GDM1 (cell line): Measurements from ENCODE around the gene NUTF2.
"Not testable (repeated sequence)": the region's sequence is repeated elsewhere in the genome, so short reads cannot be mapped to it uniquely, and the experiment has no call there.

Experiments
- DNase-seq: peaks from one replicate; lab custom pipeline; 2025; lab: John Stamatoyannopoulos, UW

Gene NUTF2

GRCh38 chr16:67846320-67847063 is at the start of gene NUTF2:
TSS of gene NUTF2 (plus strand) at chr16:67846933. CDS start at chr16:67865131, 18,198 bp downstream.
- DNase-seq, result peak; percentile 84

- no peak for DNase-seq
These were observed 46.3 kb upstream of the NUTF2 start for GRCh38 chr16:67800338-67800926.

DNA sequence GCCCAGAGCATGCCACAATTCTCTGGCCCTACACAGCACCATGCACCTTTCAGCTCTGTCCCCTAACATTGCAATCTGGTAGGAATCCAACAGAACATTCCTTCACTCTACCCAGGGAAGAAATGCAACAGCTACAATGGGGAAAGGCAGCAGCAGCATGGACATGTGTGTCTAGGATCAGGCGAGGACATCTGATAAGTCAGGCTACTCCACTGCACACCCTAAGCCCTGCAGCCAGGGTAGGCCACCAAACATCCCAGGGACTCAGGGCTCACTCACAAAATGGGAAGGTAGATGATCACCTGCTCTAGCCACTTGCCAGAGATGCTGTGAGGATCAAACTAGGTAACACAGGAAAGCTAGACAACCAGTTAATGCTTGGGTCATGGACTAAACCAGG is 45.5 kb upstream of the NUTF2 start:
- DNase-seq, result no peak

DNA sequence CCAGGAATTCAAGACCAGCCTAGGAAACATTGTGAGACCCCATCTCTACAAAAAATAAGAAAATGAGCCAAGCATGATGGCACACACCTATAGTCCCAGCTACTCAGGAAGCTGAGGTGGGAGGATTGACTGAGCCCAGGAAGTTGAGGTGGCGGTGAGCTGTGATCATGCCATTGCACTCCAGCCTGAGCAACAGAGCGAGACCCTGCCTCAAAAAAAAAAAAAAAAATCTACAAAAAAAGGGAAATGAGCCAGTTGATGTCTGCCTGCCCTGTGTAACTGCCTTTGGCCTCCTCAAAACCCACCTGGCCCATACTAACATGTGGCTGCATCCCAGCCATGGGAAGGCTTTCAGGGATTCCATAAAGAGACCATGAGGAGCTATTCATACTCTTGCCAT is 44.9 kb upstream of the NUTF2 start:
- DNase-seq, result no peak

GRCh38 chr16:67803894-67804293 is 42.8 kb upstream of the NUTF2 start:
- no peak for DNase-seq

GRCh38 chr16:67804853-67805542 is 41.7 kb upstream of the NUTF2 start:
- no peak for DNase-seq

DNA sequence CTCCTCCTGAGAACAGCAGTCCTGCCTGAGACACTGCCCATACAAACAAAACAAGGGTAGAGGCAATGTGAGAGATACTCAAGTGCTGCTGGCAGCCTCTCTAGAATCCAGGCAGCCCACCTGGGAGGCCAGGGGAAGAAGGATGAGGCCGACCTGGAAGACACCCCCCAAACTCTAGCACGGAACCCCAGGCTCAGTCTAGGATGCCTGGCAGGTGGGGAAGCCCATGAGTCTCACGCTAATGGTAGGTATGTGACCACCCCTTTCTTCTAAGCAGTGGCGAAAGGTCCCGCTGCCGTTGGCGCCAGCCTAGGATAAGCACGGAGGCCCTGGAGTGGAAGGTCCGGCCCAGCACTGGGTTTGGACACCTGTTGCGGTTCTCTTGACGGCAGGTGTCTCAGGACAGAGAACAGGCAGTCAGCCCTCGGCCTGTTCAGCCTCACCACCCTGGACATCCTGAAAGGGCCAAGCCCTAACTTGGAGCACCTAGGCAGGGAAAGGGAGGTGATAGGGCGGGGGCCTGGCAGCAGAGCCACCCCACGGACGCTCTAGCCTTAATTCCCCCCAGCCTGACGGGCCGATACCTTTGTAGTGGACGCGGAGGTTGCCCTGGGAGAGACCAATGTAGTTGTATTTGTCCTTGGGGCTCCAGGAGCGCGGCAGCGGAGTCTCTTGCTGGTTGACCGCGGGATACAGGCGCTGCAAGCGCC is 40.9 kb upstream of the NUTF2 start:
- no peak for DNase-seq

- peak; percentile 92 for DNase-seq
These were observed 40.1 kb upstream of the NUTF2 start, which contains the start of the genes RANBP10 and TSNAXIP1 for GRCh38 chr16:67806428-67807147. TSS of gene RANBP10 (minus strand) at chr16:67806560. CDS start at chr16:67806536, 24 bp downstream. TSS of gene TSNAXIP1 (plus strand) at chr16:67806889. CDS start at chr16:67807150, 261 bp downstream.

DNA sequence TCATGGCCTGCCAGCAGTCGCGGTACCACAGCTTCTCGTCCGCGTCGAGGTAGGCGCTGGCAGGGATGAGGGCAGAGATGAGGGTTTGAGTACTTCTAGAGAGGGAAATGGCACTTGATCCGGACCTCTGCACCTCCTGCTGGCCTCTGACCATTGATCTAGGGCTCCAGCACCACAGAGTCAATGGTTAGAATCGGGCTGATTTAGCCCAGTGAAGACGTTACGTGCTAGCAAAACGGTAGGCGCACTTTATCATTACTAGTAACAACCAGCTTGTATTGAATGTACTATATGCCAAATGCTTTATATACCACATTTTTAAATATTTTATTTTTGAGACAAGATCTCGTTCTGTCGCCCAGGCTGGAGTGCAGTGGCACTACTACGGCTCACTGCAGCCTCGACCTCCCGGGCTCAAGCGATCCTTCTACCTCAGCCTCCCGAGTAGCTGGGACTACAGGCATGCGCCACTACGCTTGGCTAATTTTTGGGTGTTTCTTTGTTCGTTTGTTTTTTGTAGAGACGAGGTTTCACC is 39.5 kb upstream of the NUTF2 start:
- no peak for DNase-seq

DNA sequence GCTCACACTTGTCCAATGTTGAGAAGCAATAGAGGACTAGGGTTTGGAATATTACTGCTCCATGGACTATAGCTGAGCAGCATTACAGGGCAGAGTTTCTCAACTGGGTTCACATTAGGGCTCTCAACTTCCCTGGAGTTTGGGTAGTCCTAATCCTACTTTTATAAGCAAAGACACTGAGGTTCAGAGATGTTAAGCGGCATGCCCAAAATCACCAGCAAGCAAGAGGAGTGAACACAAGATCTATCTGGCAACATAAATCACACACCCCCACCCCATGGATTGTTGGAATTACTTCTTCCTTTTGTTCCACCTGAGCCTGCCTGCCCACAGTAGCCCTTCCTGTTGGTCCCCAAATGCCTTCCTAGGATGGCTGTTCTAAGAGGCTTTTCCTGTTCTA is 34.8 kb upstream of the NUTF2 start:
- DNase-seq, result no peak

- no peak for DNase-seq
These were observed 32.2 kb upstream of the NUTF2 start for GRCh38 chr16:67814567-67814966.

DNA sequence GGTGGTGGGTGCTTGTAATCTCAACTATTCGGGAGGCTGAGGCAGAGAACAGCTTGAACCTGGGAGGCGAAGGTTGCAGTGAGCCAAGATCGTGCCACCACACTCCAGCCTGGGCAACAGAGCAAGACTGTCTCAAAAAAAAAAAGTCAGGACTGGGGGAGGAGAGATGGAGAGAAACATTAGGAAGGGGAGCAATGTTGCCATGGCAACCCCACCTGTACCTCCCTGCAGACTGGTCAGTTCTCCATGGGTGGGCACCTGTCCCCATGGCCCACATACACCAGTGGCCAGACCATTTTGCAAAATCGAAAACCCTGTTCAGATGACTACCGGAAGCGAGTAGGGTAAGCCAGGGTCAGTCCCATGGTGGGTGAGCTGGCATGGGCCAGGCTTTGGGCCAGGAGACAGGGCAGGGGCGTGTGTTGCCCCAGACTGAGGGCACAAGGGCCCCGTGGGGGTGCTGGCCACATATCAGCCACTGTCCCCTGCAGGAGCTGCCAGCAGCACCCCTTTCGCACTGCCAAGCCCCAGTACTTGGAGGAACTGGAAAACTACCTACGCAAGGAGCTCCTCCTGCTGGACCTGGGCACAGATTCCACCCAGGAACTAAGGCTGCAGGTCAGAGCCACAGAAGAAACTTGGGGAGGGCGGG is 26.0 kb upstream of the NUTF2 start:
- DNase-seq, result no peak

GRCh38 chr16:67822511-67822910 is 24.2 kb upstream of the NUTF2 start:
- no peak for DNase-seq

- no peak for DNase-seq
These were observed 21.6 kb upstream of the NUTF2 start for GRCh38 chr16:67825119-67825518.

DNA sequence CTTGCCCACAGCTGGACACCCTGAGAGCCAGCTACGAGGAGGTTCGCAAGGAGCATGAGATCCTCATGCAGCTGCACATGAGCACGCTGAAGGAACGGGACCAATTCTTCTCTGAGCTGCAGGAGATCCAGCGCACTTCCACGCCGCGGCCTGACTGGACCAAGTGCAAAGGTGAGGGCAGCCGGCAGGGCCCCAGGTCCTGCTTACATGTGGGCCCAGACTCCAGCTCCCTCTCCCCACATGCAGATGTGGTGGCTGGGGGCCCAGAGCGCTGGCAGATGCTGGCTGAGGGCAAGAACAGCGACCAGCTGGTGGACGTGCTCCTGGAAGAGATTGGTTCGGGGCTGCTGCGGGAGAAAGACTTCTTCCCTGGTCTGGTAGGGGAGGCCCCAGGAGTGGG is 20.8 kb upstream of the NUTF2 start:
- DNase-seq, result no peak

GRCh38 chr16:67828651-67829050 is 18.1 kb upstream of the NUTF2 start:
- DNase-seq, result no peak

DNA sequence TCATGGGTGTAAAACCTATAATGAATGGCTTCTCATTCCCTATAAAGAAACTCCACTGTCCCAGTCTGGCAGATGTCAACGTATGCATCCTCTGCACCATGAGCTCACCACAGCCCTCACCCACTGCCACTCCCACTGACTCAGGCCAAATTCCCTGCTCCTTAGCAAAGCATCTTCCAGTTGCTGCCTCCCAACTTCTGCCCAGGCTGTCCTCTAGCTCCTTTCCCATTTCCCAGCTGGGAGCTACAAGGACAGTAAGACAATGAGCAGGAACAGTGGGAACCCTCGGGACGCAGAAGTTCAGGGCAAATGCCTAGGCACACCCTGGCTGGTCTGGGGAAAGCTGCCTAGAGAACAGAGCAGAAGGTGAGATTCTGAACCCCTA is 13.7 kb upstream of the NUTF2 start:
- no peak for DNase-seq

GRCh38 chr16:67833415-67834241 is 13.1 kb upstream of the NUTF2 start:
- DNase-seq, result peak; percentile 60

DNA sequence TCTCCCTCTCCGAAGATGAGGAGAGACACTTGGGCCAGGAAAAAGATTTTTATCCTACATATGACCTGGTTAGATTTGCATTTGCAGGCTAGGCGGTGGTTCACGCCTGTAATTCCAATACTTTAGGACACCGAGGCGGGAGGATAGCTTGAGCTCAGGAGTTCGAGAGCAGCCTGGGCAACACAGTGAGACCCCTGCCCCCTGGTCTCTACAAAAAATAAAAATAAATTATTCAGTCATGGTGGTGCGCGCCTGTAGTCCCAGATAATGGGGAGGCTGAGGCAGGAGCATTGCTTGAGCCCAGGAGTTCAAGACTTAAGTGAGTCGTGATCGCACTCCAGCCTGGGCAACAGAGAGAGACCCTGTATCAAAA is 12.5 kb upstream of the NUTF2 start:
- DNase-seq, result no peak

GRCh38 chr16:67837190-67837589 is 9.5 kb upstream of the NUTF2 start:
- not testable (repeated sequence) for DNase-seq
